ENCODE measurements around the gene DUSP6.

GRCh38 chr12:89344862-89345202 lies 7.5 kb downstream of the DUSP6 start:
- TF ChIP-seq POLR2A (IDR thresholded peaks at IDR 0.05; ENCODE audit: low read depth, low read length) (no peak), ZBTB33 (IDR thresholded peaks at IDR 0.05) (no peak), PAX5 (IDR thresholded peaks at IDR 0.05; ENCODE audit: borderline replicate concordance, low read depth, low read length) (no peak), MAX (IDR thresholded peaks at IDR 0.05; ENCODE audit: low read depth, low read length) (no peak), BHLHE40 (IDR thresholded peaks at IDR 0.05; ENCODE audit: borderline replicate concordance in 1 of 2, low read depth in 2 of 2, low read length in 1 of 2) (no peak), RAD21 (IDR thresholded peaks at IDR 0.05; ENCODE audit: insufficient read depth, low read depth, low read length) (no peak), CHD2 (IDR thresholded peaks at IDR 0.05; ENCODE audit: borderline replicate concordance, low read depth, low read length) (no peak), EZH2 (IDR thresholded peaks at IDR 0.05; ENCODE audit: borderline replicate concordance, control insufficient read depth, low read depth, low read length) (no peak), ZNF274 (IDR thresholded peaks at IDR 0.05; ENCODE audit: insufficient read depth, insufficient read length) (no peak), REST (IDR thresholded peaks at IDR 0.05; ENCODE audit: low read depth, low read length) (no peak), TAF1 (IDR thresholded peaks at IDR 0.05; ENCODE audit: borderline replicate concordance, low read depth, low read length) (no peak), PRDM15 (CRISPR knock-in tag; IDR thresholded peaks at IDR 0.05) (no peak), GATAD2B (conservative IDR thresholded peaks at IDR 0.05; ENCODE audit: low read depth) (no peak)
- TF ChIP-seq, protein P1, sequence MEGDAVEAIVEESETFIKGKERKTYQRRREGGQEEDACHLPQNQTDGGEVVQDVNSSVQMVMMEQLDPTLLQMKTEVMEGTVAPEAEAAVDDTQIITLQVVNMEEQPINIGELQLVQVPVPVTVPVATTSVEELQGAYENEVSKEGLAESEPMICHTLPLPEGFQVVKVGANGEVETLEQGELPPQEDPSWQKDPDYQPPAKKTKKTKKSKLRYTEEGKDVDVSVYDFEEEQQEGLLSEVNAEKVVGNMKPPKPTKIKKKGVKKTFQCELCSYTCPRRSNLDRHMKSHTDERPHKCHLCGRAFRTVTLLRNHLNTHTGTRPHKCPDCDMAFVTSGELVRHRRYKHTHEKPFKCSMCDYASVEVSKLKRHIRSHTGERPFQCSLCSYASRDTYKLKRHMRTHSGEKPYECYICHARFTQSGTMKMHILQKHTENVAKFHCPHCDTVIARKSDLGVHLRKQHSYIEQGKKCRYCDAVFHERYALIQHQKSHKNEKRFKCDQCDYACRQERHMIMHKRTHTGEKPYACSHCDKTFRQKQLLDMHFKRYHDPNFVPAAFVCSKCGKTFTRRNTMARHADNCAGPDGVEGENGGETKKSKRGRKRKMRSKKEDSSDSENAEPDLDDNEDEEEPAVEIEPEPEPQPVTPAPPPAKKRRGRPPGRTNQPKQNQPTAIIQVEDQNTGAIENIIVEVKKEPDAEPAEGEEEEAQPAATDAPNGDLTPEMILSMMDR (IDR thresholded peaks at IDR 0.05 in 2 of 3, conservative IDR thresholded peaks at IDR 0.05 in 1 of 3; ENCODE audit: control insufficient read depth in 2 of 3, extremely low read depth in 1 of 3, insufficient read depth in 1 of 3, low read depth in 3 of 3, low read length in 3 of 3), result no peak
